ENCODE data around the gene TRPM1. TPM values are rescaled to one million over a fixed set of nuclear protein-coding genes. Genes with fewer than 3 reads are reported as not detected.
A peak's percentile ranks its signal among the peaks of the same experiment; 100 is the strongest.

The TRPM1 gene
- total RNA-seq, 6 experiments from 2014 or later = not detected

DNA sequence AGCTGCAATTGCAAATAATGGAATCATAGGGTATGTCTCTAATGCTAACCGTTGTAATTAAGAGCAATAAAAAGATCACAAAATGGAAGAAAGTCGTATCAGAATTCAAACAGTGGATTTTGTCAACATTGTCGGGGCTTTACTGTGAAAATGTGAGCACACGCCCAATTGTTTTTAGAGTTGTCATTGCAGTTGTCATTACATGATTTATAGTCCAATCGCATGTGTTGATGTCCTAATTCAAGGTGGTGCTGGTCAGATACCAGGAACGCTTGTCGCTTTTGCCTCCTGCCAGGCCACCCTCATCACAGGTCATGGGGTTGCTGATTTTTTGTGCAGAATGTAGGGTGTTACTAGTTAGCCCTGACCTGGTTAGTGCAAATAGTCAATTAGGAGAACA is 16.2 kb downstream of the TRPM1 start:
- 96% methylated on average over 7 of the region's 7 CpGs for WGBS (ENCODE audit: insufficient coverage, low coverage, low lambda C conversion rate, missing lambda C conversion rate)
- intact Hi-C loops (cut with DNase I) = no loop called here
- no peak for ATAC-seq
- TF ChIP-seq POLR2A (IDR thresholded peaks at IDR 0.05) = no peak
- TF ChIP-seq, protein P1, sequence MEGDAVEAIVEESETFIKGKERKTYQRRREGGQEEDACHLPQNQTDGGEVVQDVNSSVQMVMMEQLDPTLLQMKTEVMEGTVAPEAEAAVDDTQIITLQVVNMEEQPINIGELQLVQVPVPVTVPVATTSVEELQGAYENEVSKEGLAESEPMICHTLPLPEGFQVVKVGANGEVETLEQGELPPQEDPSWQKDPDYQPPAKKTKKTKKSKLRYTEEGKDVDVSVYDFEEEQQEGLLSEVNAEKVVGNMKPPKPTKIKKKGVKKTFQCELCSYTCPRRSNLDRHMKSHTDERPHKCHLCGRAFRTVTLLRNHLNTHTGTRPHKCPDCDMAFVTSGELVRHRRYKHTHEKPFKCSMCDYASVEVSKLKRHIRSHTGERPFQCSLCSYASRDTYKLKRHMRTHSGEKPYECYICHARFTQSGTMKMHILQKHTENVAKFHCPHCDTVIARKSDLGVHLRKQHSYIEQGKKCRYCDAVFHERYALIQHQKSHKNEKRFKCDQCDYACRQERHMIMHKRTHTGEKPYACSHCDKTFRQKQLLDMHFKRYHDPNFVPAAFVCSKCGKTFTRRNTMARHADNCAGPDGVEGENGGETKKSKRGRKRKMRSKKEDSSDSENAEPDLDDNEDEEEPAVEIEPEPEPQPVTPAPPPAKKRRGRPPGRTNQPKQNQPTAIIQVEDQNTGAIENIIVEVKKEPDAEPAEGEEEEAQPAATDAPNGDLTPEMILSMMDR (IDR thresholded peaks at IDR 0.05) = no peak
- H3K4me1 ChIP-seq = peaks cover 0 to 22% (median 0%) of the 10 kb centered on the region in 4 donors
- no peaks in the 10 kb centered on the region for H3K9me3 ChIP-seq
- H3K36me3 ChIP-seq = no peaks in the 10 kb centered on the region
- DNase-seq = no peak
- no peaks in the 10 kb centered on the region for H3K27me3 ChIP-seq
- no peak overlapping the region for H3K4me3 ChIP-seq
- H3K27ac ChIP-seq = no peak overlapping the region

DNA sequence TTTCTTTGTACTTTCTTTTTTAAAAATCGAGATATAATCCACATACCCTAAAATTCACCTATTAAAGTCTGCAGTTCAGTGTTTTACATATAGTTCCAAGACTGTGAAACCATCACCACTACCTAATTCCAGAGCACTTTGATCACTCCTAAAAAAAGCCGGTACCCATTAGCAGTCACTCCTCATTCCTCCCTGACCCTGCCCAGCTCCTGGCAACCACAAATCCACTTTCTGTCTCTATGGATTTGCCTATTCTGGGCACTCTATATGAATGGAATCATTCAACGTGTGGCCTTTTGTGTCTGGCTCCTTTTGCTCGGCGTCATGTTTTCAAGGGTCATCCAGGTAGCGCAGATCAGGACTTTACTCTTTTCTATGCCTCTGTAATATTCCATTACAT is 17.3 kb downstream of the TRPM1 start:
- ATAC-seq = no peak
- WGBS (ENCODE audit: insufficient coverage, low coverage, low lambda C conversion rate, missing lambda C conversion rate) = 83% methylated on average over 6 of the region's 6 CpGs
- no peaks in the 10 kb centered on the region for H3K27me3 ChIP-seq

DNA sequence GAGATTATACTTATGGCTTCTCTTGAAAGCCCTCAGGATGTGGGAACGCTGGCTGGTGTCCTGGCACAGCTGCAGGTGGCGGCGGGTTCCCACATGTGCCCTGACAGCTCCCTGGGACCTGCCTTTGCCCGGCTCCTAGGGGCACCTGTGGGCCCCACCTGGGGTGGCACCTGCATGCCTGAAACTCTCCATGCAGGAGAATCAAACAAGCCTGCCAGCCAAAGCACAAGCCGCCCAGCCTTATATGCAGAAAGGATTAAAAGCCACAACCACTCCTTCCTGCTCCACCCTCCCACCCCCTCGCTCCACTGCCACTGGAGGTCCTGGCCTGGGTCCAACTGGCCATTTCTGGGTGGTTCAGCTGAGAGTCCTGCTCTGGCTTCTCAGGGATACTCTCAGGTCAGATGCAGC is 18.1 kb downstream of the TRPM1 start:
- no peak for ATAC-seq

More for the DNA sequence above, 17.3 kb downstream of the TRPM1 start:
- no peaks in the 10 kb centered on the region for H3K9me3 ChIP-seq
- H3K36me3 ChIP-seq = no peaks in the 10 kb centered on the region
- TF ChIP-seq, protein P1 (IDR thresholded peaks at IDR 0.05) = no peak
- TF ChIP-seq POLR2A (IDR thresholded peaks at IDR 0.05) = no peak
- intact Hi-C loops (cut with DNase I) = no loop called here
- DNase-seq = no peak
- H3K4me1 ChIP-seq = peaks cover 0 to 22% (median 0%) of the 10 kb centered on the region in 4 donors
- no peak overlapping the region for H3K4me3 ChIP-seq
- H3K27ac ChIP-seq = no peak overlapping the region

DNA sequence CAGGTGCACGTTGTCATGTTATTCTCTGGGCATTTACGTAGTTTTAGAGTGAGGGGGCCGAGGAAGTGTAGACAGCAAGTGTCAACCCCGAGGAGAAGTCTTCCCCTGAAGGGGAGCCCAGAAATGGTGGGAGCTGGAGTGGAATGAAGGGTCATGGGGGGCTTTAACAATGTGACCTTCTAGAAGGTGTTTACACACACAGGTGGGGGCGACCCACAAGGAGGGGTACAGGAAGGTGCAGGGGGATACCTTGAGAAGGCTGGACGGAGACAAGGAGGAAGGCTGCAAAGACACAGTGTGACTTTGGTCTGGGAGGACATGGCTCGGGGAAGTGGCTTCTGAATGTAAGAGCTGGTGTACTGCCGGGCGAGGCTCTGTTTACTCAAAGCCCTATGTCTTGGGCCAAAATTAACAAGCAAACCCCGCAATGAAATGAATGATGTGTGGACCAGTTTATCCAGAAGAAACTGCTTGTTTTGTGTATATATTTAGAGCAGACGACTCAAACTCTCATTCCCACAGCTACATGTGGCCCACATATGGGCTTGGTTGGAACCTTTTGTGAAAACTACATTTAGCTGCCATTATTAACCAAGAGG is 18.7 kb downstream of the TRPM1 start:
- WGBS (ENCODE audit: insufficient coverage, low coverage, low lambda C conversion rate, missing lambda C conversion rate) = 48% methylated on average over 8 of the region's 11 CpGs
- H3K27ac ChIP-seq = no peak overlapping the region
- no peaks in the 10 kb centered on the region for H3K36me3 ChIP-seq
- intact Hi-C loops (cut with DNase I) = no loop called here
- TF ChIP-seq POLR2A (IDR thresholded peaks at IDR 0.05) = no peak
- TF ChIP-seq, protein P1 (IDR thresholded peaks at IDR 0.05) = no peak
- DNase-seq (no peak), ATAC-seq (peak in 2 of 4 donors; percentile 23 to 34)
- H3K9me3 ChIP-seq = no peaks in the 10 kb centered on the region
- H3K4me3 ChIP-seq = no peak overlapping the region
- H3K27me3 ChIP-seq = no peaks in the 10 kb centered on the region
- peaks cover 0 to 22% (median 0%) of the 10 kb centered on the region in 4 donors for H3K4me1 ChIP-seq

More for the DNA sequence above, 18.1 kb downstream of the TRPM1 start:
- no peak for DNase-seq
- TF ChIP-seq, protein P1 (IDR thresholded peaks at IDR 0.05) = no peak
- no peak for TF ChIP-seq POLR2A (IDR thresholded peaks at IDR 0.05)
- Histone ChIP-seq H3K36me3 (no peaks in the 10 kb centered on the region), H3K27me3 (no peaks in the 10 kb centered on the region), H3K9me3 (no peaks in the 10 kb centered on the region), H3K4me3 (no peak overlapping the region), H3K27ac (no peak overlapping the region), H3K4me1 (peaks cover 0 to 22% (median 0%) of the 10 kb centered on the region in 4 donors)
- intact Hi-C loops (cut with DNase I) = no loop called here
- WGBS (ENCODE audit: insufficient coverage, low coverage, low lambda C conversion rate, missing lambda C conversion rate) = 80% methylated on average over 1 of the region's 6 CpGs
